Small intestine (tissue), 7 donors: ENCODE results near the gene ZNF362. TPM values are rescaled to one million over a fixed set of nuclear protein-coding genes. Genes with fewer than 3 reads are reported as not detected.
A peak's percentile ranks its signal among the peaks of the same experiment; 100 is the strongest.

ENCODE experiments used
- DNase-seq, 2 donors: peaks; one replicate each; pipeline versions ENCODE4 v3.0.0 to v3.0.0-alpha.2; 2013
- FAIRE-seq: peaks from 2 replicates; lab custom pipeline; 2012; peaks lifted over from hg19 to GRCh38; lab: Jason Lieb, UNC
- H3K27ac ChIP-seq, 3 donors: one replicate each; pipeline ENCODE4 v1.5.1; 2013; ENCODE audit warnings: low read length in 2 of 3, mild to moderate bottlenecking in 2 of 3, control low read depth in 1 of 3, inconsistent platforms in 1 of 3, low read depth in 1 of 3, moderate library complexity in 1 of 3
- H3K27me3 ChIP-seq, 3 donors: one replicate each; pipeline ENCODE4 v1.6.1; 2013; ENCODE audit warnings: low read length in 3 of 3, inconsistent platforms in 1 of 3; ENCODE audit not compliant: control insufficient read depth in 3 of 3, insufficient read depth in 3 of 3
- H3K36me3 ChIP-seq, 3 donors: one replicate each; pipeline ENCODE4 v1.6.1; 2013; ENCODE audit warnings: low read length in 3 of 3, inconsistent platforms in 1 of 3, low read depth in 1 of 3, mild to moderate bottlenecking in 1 of 3, moderate library complexity in 1 of 3; ENCODE audit not compliant: control insufficient read depth in 3 of 3, insufficient read depth in 2 of 3
- H3K4me1 ChIP-seq, 3 donors: one replicate each; pipeline ENCODE4 v1.6.1; 2013; ENCODE audit warnings: low read length in 2 of 3, inconsistent platforms in 1 of 3, low read depth in 1 of 3, mild to moderate bottlenecking in 1 of 3, moderate library complexity in 1 of 3; ENCODE audit not compliant: control insufficient read depth in 3 of 3, insufficient read depth in 2 of 3
- H3K4me3 ChIP-seq, 3 donors: one replicate each; pipeline ENCODE4 v1.5.1; 2013; ENCODE audit warnings: low read length in 3 of 3, control low read depth in 1 of 3, inconsistent platforms in 1 of 3, low read depth in 1 of 3, mild to moderate bottlenecking in 1 of 3, moderate library complexity in 1 of 3
- H3K9me3 ChIP-seq, 2 donors: one replicate each; pipeline ENCODE4 v1.6.1; 2013; ENCODE audit warnings: low read depth in 1 of 2, low read length in 1 of 2; ENCODE audit not compliant: control insufficient read depth in 2 of 2, insufficient read depth in 1 of 2
- WGBS, 3 donors: extraction: QIAGEN DNeasy Blood & Tissue Kit; methylation state at CpG; one replicate each; pipeline ENCODE4 v1.1.7; 2013; 5-methylcytosine and 5-hydroxymethylcytosine counted together
- polyA plus RNA-seq, 4 donors: library from polyadenylated mRNA; stranded (reverse) in 3 of 4; unstranded in 1 of 4; fragments of 200-250 nt in 3 of 4; fragments of 120-200 nt in 1 of 4; gene quantifications; one replicate each; pipeline versions ENCODE4 v1.2.1 to v1.2.3, GENCODE V29; 2013
- donor health status: healthy with polysubstance abuse.
- donor health status: control.
- donor health status: control.
- donor health status: Bipolar disorder and iron deficiency.
- donor health status: healthy.

The ZNF362 gene
- polyA plus RNA-seq, 4 donors: 3.1 to 27.1 (median 8.1) TPM

DNA sequence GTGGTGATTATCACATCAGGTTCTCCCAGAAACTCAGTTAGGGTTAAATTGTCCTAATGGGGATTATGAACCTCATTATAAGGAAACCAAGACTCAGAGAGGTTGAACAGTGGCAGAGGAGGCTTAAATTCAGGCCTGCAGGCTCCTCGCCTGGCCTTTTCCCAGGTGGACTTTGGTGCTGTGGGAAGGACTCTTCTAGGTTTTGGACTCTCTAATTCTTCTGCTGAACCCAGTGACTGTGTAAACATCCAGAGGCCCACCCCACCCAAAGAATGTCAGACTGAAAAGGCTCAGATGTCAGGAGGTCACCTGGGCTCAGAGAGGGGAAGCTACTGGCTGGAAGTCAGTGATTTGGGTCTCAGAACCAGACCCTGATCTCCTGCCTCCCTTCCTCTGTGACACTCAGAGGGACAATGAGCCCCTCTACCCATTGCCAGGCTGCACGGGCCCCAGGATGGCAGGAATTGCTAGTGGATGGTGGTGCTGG is 2.5 kb downstream of the ZNF362 start:
- WGBS, 3 donors: 68 to 81% (median 72%) methylated on average over 2 of the region's 2 CpGs

DNA sequence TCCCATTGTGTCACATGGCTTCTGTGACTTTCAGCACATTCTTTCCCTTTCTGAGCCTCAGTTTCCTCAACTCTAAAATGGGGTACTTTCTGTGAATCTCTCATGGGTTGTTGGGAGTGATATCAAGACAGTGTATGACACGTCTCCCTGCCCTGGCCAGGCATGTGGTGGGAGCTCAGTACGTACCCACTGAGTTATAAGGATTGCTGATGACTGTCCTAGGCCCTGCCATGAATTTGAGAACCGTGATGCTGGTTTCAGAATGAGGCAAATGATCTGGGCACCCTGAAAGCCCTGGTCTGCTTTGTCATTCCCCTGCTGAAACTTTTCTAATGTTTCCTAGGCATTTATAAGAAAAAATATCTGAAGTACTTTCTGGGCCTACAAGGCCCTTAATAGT is 3.6 kb downstream of the ZNF362 start:
- Histone ChIP-seq H3K4me3 (no peak overlapping the region), H3K36me3 (peaks cover 0 to 26% (median 0%) of the 10 kb centered on the region in 3 donors), H3K9me3 (no peaks in the 10 kb centered on the region), H3K27me3 (no peaks in the 10 kb centered on the region), H3K27ac (no peak overlapping the region), H3K4me1 (peaks cover 11 to 26% (median 18%) of the 10 kb centered on the region in 3 donors)
- no peak for DNase-seq
- FAIRE-seq: no peak
- 87 to 94% (median 89%) methylated on average over 3 of the region's 3 CpGs for WGBS, 3 donors

More for the DNA sequence above, 2.5 kb downstream of the ZNF362 start:
- Histone ChIP-seq H3K9me3 (no peaks in the 10 kb centered on the region), H3K4me1 (peaks cover 11 to 26% (median 18%) of the 10 kb centered on the region in 3 donors), H3K36me3 (peaks cover 0 to 25% (median 0%) of the 10 kb centered on the region in 3 donors), H3K4me3 (no peak overlapping the region), H3K27ac (peak overlapping the region in 1 of 3 donors; percentile 81), H3K27me3 (no peaks in the 10 kb centered on the region)
- no peak for FAIRE-seq
- DNase-seq: peak; percentile 28 to 44

DNA sequence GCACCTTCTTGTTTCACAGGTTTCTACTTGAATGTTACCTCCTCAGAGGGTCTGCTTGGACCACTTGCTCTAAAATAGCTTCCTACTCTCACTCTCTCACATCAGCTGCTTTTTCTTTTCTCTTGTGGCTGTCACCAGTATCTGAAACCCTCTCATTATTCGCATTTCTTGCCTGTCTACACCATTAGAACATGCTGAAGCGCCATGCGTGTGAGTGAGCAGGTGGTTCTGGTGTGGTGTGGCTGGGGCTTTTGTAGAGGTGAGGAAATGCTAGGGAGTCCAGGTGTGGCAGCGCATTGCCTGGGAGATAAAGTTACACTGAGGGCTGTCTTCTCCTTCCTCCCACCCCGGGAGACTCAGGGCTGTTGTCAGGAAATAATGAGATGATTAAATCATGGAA is 4.1 kb downstream of the ZNF362 start:
- H3K4me3 ChIP-seq: no peak overlapping the region
- WGBS, 3 donors: 62 to 67% (median 64%) methylated on average over 5 of the region's 5 CpGs
- peaks cover 0 to 29% (median 0%) of the 10 kb centered on the region in 3 donors for H3K36me3 ChIP-seq
- no peak overlapping the region for H3K27ac ChIP-seq
- H3K4me1 ChIP-seq: peaks cover 11 to 26% (median 18%) of the 10 kb centered on the region in 3 donors
- DNase-seq: no peak
- no peaks in the 10 kb centered on the region for H3K27me3 ChIP-seq
- H3K9me3 ChIP-seq: no peaks in the 10 kb centered on the region
- no peak for FAIRE-seq

- Histone ChIP-seq H3K36me3 (peaks cover 0 to 37% (median 0%) of the 10 kb centered on the region in 3 donors), H3K9me3 (no peaks in the 10 kb centered on the region), H3K27ac (no peak overlapping the region), H3K27me3 (no peaks in the 10 kb centered on the region), H3K4me1 (peaks cover 11 to 26% (median 18%) of the 10 kb centered on the region in 3 donors), H3K4me3 (no peak overlapping the region)
- 74 to 78% (median 75%) methylated on average over 7 of the region's 7 CpGs for WGBS, 3 donors
- no peak for FAIRE-seq
- no peak for DNase-seq
These were observed 5.1 kb downstream of the ZNF362 start for GRCh38 chr1:33261344-33261743.

DNA sequence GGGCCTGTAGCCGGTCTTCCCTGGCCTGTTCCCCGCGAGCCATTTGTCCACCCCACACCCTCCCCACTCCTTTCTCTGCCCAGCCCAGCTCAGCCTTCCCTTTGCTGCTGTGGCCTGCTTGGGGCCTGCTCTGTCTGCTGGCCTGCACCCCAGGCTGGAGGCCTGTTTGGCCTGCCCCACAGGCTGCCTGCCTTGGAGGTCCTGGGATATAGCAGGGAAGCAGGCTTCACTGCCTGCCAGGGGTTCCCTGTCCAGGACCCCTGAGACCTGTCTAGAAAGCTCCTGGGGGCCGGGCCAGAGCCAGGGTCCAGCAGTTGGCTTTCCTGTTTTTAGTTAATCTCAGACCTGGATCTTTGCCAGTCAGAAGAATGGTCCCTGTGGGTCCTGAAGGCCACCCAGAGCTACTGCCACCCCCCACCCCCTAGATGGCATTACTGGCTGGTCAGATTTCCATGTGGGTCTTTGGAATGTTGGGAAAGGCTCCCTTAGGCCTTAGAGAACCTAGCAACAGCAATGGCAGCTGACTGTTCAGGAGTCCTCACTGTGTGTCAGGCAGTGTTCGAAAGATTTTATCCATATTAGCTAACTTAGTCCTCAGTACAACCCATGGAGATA is 7.7 kb downstream of the ZNF362 start:
- 84 to 100% (median 87%) methylated on average over 2 to 5 of the region's 5 CpGs for WGBS, 3 donors
- no peak overlapping the region for H3K4me3 ChIP-seq
- no peak for FAIRE-seq
- H3K4me1 ChIP-seq: peaks cover 3 to 10% (median 3%) of the 10 kb centered on the region in 3 donors
- no peak for DNase-seq
- H3K9me3 ChIP-seq: no peaks in the 10 kb centered on the region
- H3K36me3 ChIP-seq: peaks cover 0 to 43% (median 0%) of the 10 kb centered on the region in 3 donors
- H3K27me3 ChIP-seq: no peaks in the 10 kb centered on the region
- H3K27ac ChIP-seq: no peak overlapping the region

GRCh38 chr1:33265780-33266605 is 9.7 kb downstream of the ZNF362 start:
- DNase-seq (no peak), FAIRE-seq (no peak)
- Histone ChIP-seq H3K27ac (no peak overlapping the region), H3K4me1 (no peaks in the 10 kb centered on the region), H3K36me3 (peaks cover 0 to 51% (median 0%) of the 10 kb centered on the region in 3 donors), H3K9me3 (no peaks in the 10 kb centered on the region), H3K4me3 (no peak overlapping the region), H3K27me3 (no peaks in the 10 kb centered on the region)
- WGBS, 3 donors: 82 to 88% (median 85%) methylated on average over 10 of the region's 10 CpGs

DNA sequence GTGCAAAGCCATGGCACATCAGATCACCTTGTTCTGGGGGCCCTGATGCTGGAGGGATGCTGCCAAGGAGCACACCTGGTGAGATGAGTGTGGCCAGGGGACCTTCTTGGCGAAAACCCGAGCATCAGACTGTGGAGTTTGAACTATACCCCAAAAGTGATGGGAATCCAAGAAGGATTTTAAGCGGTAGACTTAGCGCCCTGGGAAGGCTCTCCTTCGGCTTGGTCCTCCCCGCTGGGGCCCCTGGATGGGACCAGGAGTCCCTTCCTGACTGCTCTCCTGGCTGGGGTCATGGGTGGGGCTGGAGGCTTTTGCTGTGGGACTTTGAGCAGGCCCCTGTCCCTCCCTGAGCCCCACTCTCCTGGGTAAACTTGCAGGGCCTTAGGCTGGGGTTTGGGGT is 10.5 kb downstream of the ZNF362 start:
- no peak for FAIRE-seq
- DNase-seq: no peak
- no peaks in the 10 kb centered on the region for H3K27me3 ChIP-seq
- H3K4me1 ChIP-seq: no peaks in the 10 kb centered on the region
- no peak overlapping the region for H3K27ac ChIP-seq
- no peaks in the 10 kb centered on the region for H3K9me3 ChIP-seq
- H3K36me3 ChIP-seq: peaks cover 0 to 59% (median 0%) of the 10 kb centered on the region in 3 donors
- H3K4me3 ChIP-seq: no peak overlapping the region
- 91 to 96% (median 92%) methylated on average over 6 of the region's 6 CpGs for WGBS, 3 donors

- FAIRE-seq: no peak
- peaks cover 0 to 63% (median 0%) of the 10 kb centered on the region in 3 donors for H3K36me3 ChIP-seq
- DNase-seq: no peak
- no peaks in the 10 kb centered on the region for H3K9me3 ChIP-seq
- H3K4me3 ChIP-seq: no peak overlapping the region
- no peaks in the 10 kb centered on the region for H3K4me1 ChIP-seq
- no peak overlapping the region for H3K27ac ChIP-seq
- no peaks in the 10 kb centered on the region for H3K27me3 ChIP-seq
- WGBS, 3 donors: 78 to 87% (median 81%) methylated on average over 5 of the region's 5 CpGs
These were observed 11.3 kb downstream of the ZNF362 start for GRCh38 chr1:33267468-33268205.
